IPS-NIHi11 (cell line): Measurements from ENCODE around the gene PCLAF.
"Not testable (repeated sequence)": the region's sequence is repeated elsewhere in the genome, so short reads cannot be mapped to it uniquely, and the experiment has no call there.

Experiments
- DNase-seq: peaks from one replicate; pipeline ENCODE4 v3.0.0; 2012; ENCODE audit warnings: mixed read lengths, low spot score

The PCLAF gene

GRCh38 chr15:64361259-64361658 lies 20.0 kb downstream of the PCLAF start:
- no peak for DNase-seq

- no peak for DNase-seq
Observed at GRCh38 chr15:64356710-64357040, 24.6 kb downstream of the PCLAF start.

GRCh38 chr15:64355944-64356709 lies 25.1 kb downstream of the PCLAF start, which contains the start of gene CSNK1G1:
Gene CSNK1G1 (minus strand): TSS chr15:64356173. CDS start chr15:64300499, 55,674 bp downstream.
- peak; percentile 94 for DNase-seq

- peak; percentile 33 for DNase-seq
Observed at GRCh38 chr15:64355348-64355943, 25.8 kb downstream of the PCLAF start.

- no peak for DNase-seq
Observed at GRCh38 chr15:64354688-64355344, 26.4 kb downstream of the PCLAF start.

GRCh38 chr15:64351265-64351664 lies 30.0 kb downstream of the PCLAF start:
- no peak for DNase-seq

GRCh38 chr15:64349375-64349774 lies 31.9 kb downstream of the PCLAF start:
- no peak for DNase-seq

GRCh38 chr15:64348455-64348854 lies 32.8 kb downstream of the PCLAF start:
- DNase-seq: no peak

- DNase-seq: not testable (repeated sequence)
Observed at GRCh38 chr15:64346242-64346641, 35.0 kb downstream of the PCLAF start.

GRCh38 chr15:64344651-64345294 lies 36.5 kb downstream of the PCLAF start:
- no peak for DNase-seq

GRCh38 chr15:64343841-64344240 lies 37.4 kb downstream of the PCLAF start:
- no peak for DNase-seq

GRCh38 chr15:64343222-64343621 lies 38.0 kb downstream of the PCLAF start:
- no peak for DNase-seq

GRCh38 chr15:64341961-64342360 lies 39.3 kb downstream of the PCLAF start:
- DNase-seq: no peak

- DNase-seq: no peak
Observed at GRCh38 chr15:64340355-64340754, 40.9 kb downstream of the PCLAF start.

GRCh38 chr15:64337761-64338160 lies 43.5 kb downstream of the PCLAF start:
- DNase-seq: no peak

- no peak for DNase-seq
Observed at GRCh38 chr15:64333986-64334929, 47.0 kb downstream of the PCLAF start.

- no peak for DNase-seq
Observed at GRCh38 chr15:64333516-64333915, 47.7 kb downstream of the PCLAF start.

GRCh38 chr15:64331668-64332067 lies 49.6 kb downstream of the PCLAF start:
- DNase-seq: not testable (repeated sequence)

GRCh38 chr15:64326975-64327374 lies 54.3 kb downstream of the PCLAF start:
- DNase-seq: not testable (repeated sequence)

- DNase-seq: not testable (repeated sequence)
Observed at GRCh38 chr15:64326458-64326857, 54.8 kb downstream of the PCLAF start.

- no peak for DNase-seq
Observed at GRCh38 chr15:64324165-64324877, 56.9 kb downstream of the PCLAF start.
